Measurements from ENCODE around the gene SNX18.
"Not testable (repeated sequence)": the region's sequence is repeated elsewhere in the genome, so short reads cannot be mapped to it uniquely, and the experiment has no call there.

The SNX18 gene

GRCh38 chr5:54536861-54537260 is 19.3 kb downstream of the SNX18 start:
- intact Hi-C loops (cut with DNase I); DNase-seq: not testable (repeated sequence)

- intact Hi-C loops (cut with DNase I), result no loop called here
Measured at GRCh38 chr5:54537725-54538124, 20.2 kb downstream of the SNX18 start.

GRCh38 chr5:54538156-54538555 is 20.6 kb downstream of the SNX18 start:
- intact Hi-C loops (cut with DNase I), result no loop called here

More at GRCh38 chr5:54537725-54538124, 20.2 kb downstream of the SNX18 start:
- DNase-seq, result no peak

GRCh38 chr5:54539001-54539400 is 21.4 kb downstream of the SNX18 start:
- intact Hi-C loops (cut with DNase I), result no loop called here
- DNase-seq, result no peak

More at GRCh38 chr5:54538156-54538555, 20.6 kb downstream of the SNX18 start:
- no peak for DNase-seq

GRCh38 chr5:54540286-54540685 is 22.7 kb downstream of the SNX18 start:
- intact Hi-C loops (cut with DNase I), result no loop called here
- DNase-seq, result no peak

- no peak for DNase-seq
- intact Hi-C loops (cut with DNase I), result no loop called here
Measured at GRCh38 chr5:54541823-54542783, 24.5 kb downstream of the SNX18 start.

GRCh38 chr5:54544044-54544443 is 26.5 kb downstream of the SNX18 start:
- intact Hi-C loops (cut with DNase I), result no loop called here
- DNase-seq, result no peak

- DNase-seq, result no peak
- intact Hi-C loops (cut with DNase I), result no loop called here
Measured at GRCh38 chr5:54545796-54546195, 28.2 kb downstream of the SNX18 start.

GRCh38 chr5:54547711-54548250 is 30.2 kb downstream of the SNX18 start:
- intact Hi-C loops (cut with DNase I), result no loop called here
- no peak for DNase-seq

GRCh38 chr5:54548565-54548964 is 31.0 kb downstream of the SNX18 start:
- DNase-seq, result no peak
- intact Hi-C loops (cut with DNase I), result no loop called here

- intact Hi-C loops (cut with DNase I), result loop anchor here (5.0 to 10.0 kb wide), 2 partner anchors 34 to 114 kb away; partner anchors contain the start of gene SNX18
- no peak for DNase-seq
Measured at GRCh38 chr5:54551292-54551691, 33.7 kb downstream of the SNX18 start.

GRCh38 chr5:54551926-54552325 is 34.4 kb downstream of the SNX18 start:
- intact Hi-C loops (cut with DNase I), result loop anchor here (5.0 to 10.0 kb wide), 2 partner anchors 35 to 113 kb away; partner anchors contain the start of gene SNX18
- peak in 8 of 10 donors; percentile 19 to 91 (median 56) for DNase-seq

- intact Hi-C loops (cut with DNase I), result loop anchor here (5.0 to 10.0 kb wide), 2 partner anchors 35 to 112 kb away; partner anchors contain the start of gene SNX18
- no peak for DNase-seq
Measured at GRCh38 chr5:54552446-54552845, 34.9 kb downstream of the SNX18 start.

- DNase-seq, result peak; percentile 29 to 95 (median 62)
- intact Hi-C loops (cut with DNase I), result loop anchor here (5.0 to 10.0 kb wide), 2 partner anchors 36 to 111 kb away; partner anchors contain the start of gene SNX18
Measured at GRCh38 chr5:54553659-54554207, 36.2 kb downstream of the SNX18 start.

- intact Hi-C loops (cut with DNase I), result loop anchor here (10.0 kb wide), 1 partner anchor 109 kb away; no protein-coding TSS in a partner anchor
Measured at GRCh38 chr5:54556141-54556540, 38.6 kb downstream of the SNX18 start.

GRCh38 chr5:54558362-54558761 is 40.8 kb downstream of the SNX18 start:
- intact Hi-C loops (cut with DNase I), result loop anchor here (10.0 kb wide), 1 partner anchor 106 kb away; no protein-coding TSS in a partner anchor
- no peak for DNase-seq

More at GRCh38 chr5:54556141-54556540, 38.6 kb downstream of the SNX18 start:
- no peak for DNase-seq

GRCh38 chr5:54561651-54562050 is 44.1 kb downstream of the SNX18 start:
- intact Hi-C loops (cut with DNase I), result no loop called here
- no peak for DNase-seq

- intact Hi-C loops (cut with DNase I), result no loop called here
- DNase-seq, result no peak
Measured at GRCh38 chr5:54563083-54563761, 45.7 kb downstream of the SNX18 start.

- DNase-seq, result no peak
- intact Hi-C loops (cut with DNase I), result no loop called here
Measured at GRCh38 chr5:54567996-54568395, 50.4 kb downstream of the SNX18 start.

GRCh38 chr5:54570916-54571315 is 53.4 kb downstream of the SNX18 start:
- no peak for DNase-seq
- intact Hi-C loops (cut with DNase I), result no loop called here

Data from posterior cingulate gyrus (tissue), 11 donors.